Gastroesophageal sphincter (tissue), 3 donors: Measurements from ENCODE around the gene CCDC170.

Source experiments
- CTCF ChIP-seq, 4 experiments: fragments of 200-600 bp in 2 of 4; fragments of 450-650 bp in 2 of 4; sonication (generic) in 1 of 4; IDR thresholded peaks; one replicate each; pipeline ENCODE4 v1.5.1; 2017 to 2019; ENCODE audit warnings: antibody characterized with exemption in 4 of 4, mild to moderate bottlenecking in 2 of 4, moderate library complexity in 2 of 4
- POLR2AphosphoS5 ChIP-seq: sonication (generic); formaldehyde crosslinking; IDR thresholded peaks from one replicate; pipeline ENCODE4 v1.6.1; 2017; ENCODE audit warnings: antibody characterized with exemption

- TF ChIP-seq POLR2AphosphoS5 (no peak), CTCF (IDR thresholded peaks at IDR 0.05) (no peak)
These were observed 9.8 kb upstream of the CCDC170 start for GRCh38 chr6:151483994-151484393.
